H9 (cell line): ENCODE results near the gene SDF2. TPM values are rescaled to one million over a fixed set of nuclear protein-coding genes. Genes with fewer than 3 reads are reported as not detected.
"Not testable (repeated sequence)": the region's sequence is repeated elsewhere in the genome, so short reads cannot be mapped to it uniquely, and the experiment has no call there.

Experiments
- DNase-seq: peaks from one replicate; pipeline ENCODE4 v3.0.0-alpha.2; 2017
- H2AFZ ChIP-seq: one replicate; pipeline ENCODE4 v1.6.1; 2013; ENCODE audit warnings: mild to moderate bottlenecking, low read length, control low read depth, moderate library complexity
- H2AK5ac ChIP-seq: 2 replicates; pipeline ENCODE4 v1.6.1; 2013; ENCODE audit warnings: low read length, control low read depth, mixed read lengths; ENCODE audit not compliant: insufficient read length
- H2BK120ac ChIP-seq: one replicate; pipeline ENCODE4 v1.6.1; 2013; ENCODE audit warnings: low read depth, mild to moderate bottlenecking, low read length, control low read depth, inconsistent platforms; ENCODE audit not compliant: poor library complexity, severe bottlenecking
- H2BK12ac ChIP-seq: 2 replicates; pipeline ENCODE4 v1.6.1; 2013; ENCODE audit warnings: low read length, control low read depth, mixed read lengths, low read depth; ENCODE audit not compliant: insufficient read length
- H2BK15ac ChIP-seq: 2 replicates; pipeline ENCODE4 v1.6.1; 2013; ENCODE audit warnings: low read depth, low read length, control low read depth
- H2BK20ac ChIP-seq: one replicate; pipeline ENCODE4 v1.6.1; 2013; ENCODE audit warnings: low read depth, mild to moderate bottlenecking, low read length, control low read depth, inconsistent platforms; ENCODE audit not compliant: poor library complexity, severe bottlenecking
- H2BK5ac ChIP-seq: 2 replicates; pipeline ENCODE4 v1.6.1; 2013; ENCODE audit warnings: low read length, control low read depth, mixed read lengths; ENCODE audit not compliant: insufficient read length
- H3K14ac ChIP-seq: 2 replicates; pipeline ENCODE4 v1.6.1; 2013; ENCODE audit warnings: low read length, control low read depth; ENCODE audit not compliant: insufficient read depth
- H3K18ac ChIP-seq: 2 replicates; pipeline ENCODE4 v1.6.1; 2013; ENCODE audit warnings: low read depth, mild to moderate bottlenecking, mixed read lengths, low read length, control low read depth; ENCODE audit not compliant: insufficient read length
- H3K23ac ChIP-seq: 2 replicates; pipeline ENCODE4 v1.6.1; 2013; ENCODE audit warnings: low read length, control low read depth, mixed read lengths, low read depth; ENCODE audit not compliant: insufficient read length
- H3K23me2 ChIP-seq: 2 replicates; pipeline ENCODE4 v1.6.1; 2013; ENCODE audit warnings: low read depth, mild to moderate bottlenecking, mixed read lengths, low read length, control low read depth; ENCODE audit not compliant: insufficient read length, poor library complexity, severe bottlenecking
- H3K27ac ChIP-seq: 2 replicates; pipeline ENCODE4 v1.5.1; 2013; ENCODE audit warnings: low read length, control low read depth, mixed read lengths, low read depth; ENCODE audit not compliant: insufficient read length
- H3K27me3 ChIP-seq: 2 replicates; pipeline ENCODE4 v1.6.1; 2013; ENCODE audit warnings: low read length, control low read depth, inconsistent platforms; ENCODE audit not compliant: insufficient read depth
- H3K4ac ChIP-seq: 2 replicates; pipeline ENCODE4 v1.6.1; 2013; ENCODE audit warnings: low read depth, mild to moderate bottlenecking, control low read depth, inconsistent platforms, low read length, moderate library complexity
- H3K4me1 ChIP-seq: 2 replicates; pipeline ENCODE4 v1.6.1; 2013; ENCODE audit warnings: low read length, control low read depth, inconsistent platforms; ENCODE audit not compliant: insufficient read depth
- H3K4me2 ChIP-seq: 2 replicates; pipeline ENCODE4 v1.6.1; 2013; ENCODE audit warnings: low read length, control low read depth, mixed read lengths; ENCODE audit not compliant: insufficient read length, insufficient read depth
- H3K56ac ChIP-seq: 2 replicates; pipeline ENCODE4 v1.6.1; 2013; ENCODE audit warnings: low read depth, mild to moderate bottlenecking, mixed read lengths, low read length, control low read depth; ENCODE audit not compliant: insufficient read length
- H3K79me1 ChIP-seq: 2 replicates; pipeline ENCODE4 v1.6.1; 2013; ENCODE audit warnings: low read depth, mild to moderate bottlenecking, moderate library complexity, low read length, control low read depth, inconsistent platforms; ENCODE audit not compliant: insufficient read depth, poor library complexity, severe bottlenecking
- H3K79me2 ChIP-seq: 2 replicates; pipeline ENCODE4 v1.6.1; 2013; ENCODE audit warnings: low read length, control low read depth, inconsistent platforms; ENCODE audit not compliant: insufficient read depth
- H3K9ac ChIP-seq: 2 replicates; pipeline ENCODE4 v1.6.1; 2013; ENCODE audit warnings: low read length, control low read depth, mixed read lengths; ENCODE audit not compliant: insufficient read length; ENCODE audit errors: extremely low read depth
- H3K9me3 ChIP-seq: one replicate; pipeline ENCODE4 v1.6.1; 2013; ENCODE audit warnings: low read depth, low read length, inconsistent platforms; ENCODE audit not compliant: control insufficient read depth
- H3T11ph ChIP-seq: one replicate; pipeline ENCODE4 v1.6.1; 2013; ENCODE audit warnings: mild to moderate bottlenecking, low read length, control low read depth, inconsistent platforms
- H4K20me1 ChIP-seq: one replicate; pipeline ENCODE4 v1.6.1; 2013; ENCODE audit not compliant: control insufficient read depth, insufficient read length, insufficient read depth
- H4K5ac ChIP-seq: 2 replicates; pipeline ENCODE4 v1.6.1; 2013; ENCODE audit warnings: low read depth, mild to moderate bottlenecking, mixed read lengths, low read length, control low read depth; ENCODE audit not compliant: insufficient read length
- H4K8ac ChIP-seq: replicated peaks from 2 replicates; pipeline ENCODE4 v1.6.1; 2013; ENCODE audit warnings: low read length, control low read depth, mixed read lengths, low read depth; ENCODE audit not compliant: insufficient read length
- H4K91ac ChIP-seq: 2 replicates; pipeline ENCODE4 v1.6.1; 2013; ENCODE audit warnings: low read depth, mild to moderate bottlenecking, moderate library complexity, mixed read lengths, low read length, control low read depth; ENCODE audit not compliant: insufficient read length
- H3K27ac Mint-ChIP-seq, 3 experiments: 2 replicates in 2 of 3; 3 replicates in 1 of 3; pipeline ENCODE4 v1.8.0; 2020 to 2021; ENCODE audit warnings: mixed read lengths in 3 of 3, mild to moderate bottlenecking in 1 of 3, moderate library complexity in 1 of 3
- H3K27me3 Mint-ChIP-seq: 2 replicates; pipeline ENCODE4 v1.8.0; 2021; ENCODE audit warnings: low read depth, mild to moderate bottlenecking, moderate library complexity, mixed read lengths
- H3K36me3 Mint-ChIP-seq, 3 experiments: 2 replicates in 2 of 3; 3 replicates in 1 of 3; pipeline ENCODE4 v1.8.0; 2020 to 2021; ENCODE audit warnings: low read depth in 3 of 3, mixed read lengths in 3 of 3; ENCODE audit not compliant: insufficient read depth in 1 of 3
- H3K4me1 Mint-ChIP-seq, 2 experiments: 2 replicates each; pipeline ENCODE4 v1.8.0; 2020; ENCODE audit warnings: mixed read lengths in 2 of 2
- H3K4me3 Mint-ChIP-seq, 2 experiments: 2 replicates in 1 of 2; 3 replicates in 1 of 2; pipeline ENCODE4 v1.8.0; 2020 to 2021; ENCODE audit warnings: mild to moderate bottlenecking in 2 of 2, mixed read lengths in 2 of 2, moderate library complexity in 1 of 2
- H3K9me3 Mint-ChIP-seq, 2 experiments: 2 replicates in 1 of 2; 3 replicates in 1 of 2; pipeline ENCODE4 v1.8.0; 2020; ENCODE audit warnings: mild to moderate bottlenecking in 2 of 2, mixed read lengths in 2 of 2, moderate library complexity in 1 of 2
- CTCF ChIP-seq: fragments of 200-600 bp; sonication (generic); conservative IDR thresholded peaks from 3 replicates; pipeline ENCODE4 v1.8.0; 2021; ENCODE audit warnings: antibody characterized with exemption, mild to moderate bottlenecking
- WGBS: extraction: QIAGEN DNeasy Blood & Tissue Kit; methylation state at CpG from one replicate; pipeline ENCODE4 v1.1.7; 2013; ENCODE audit warnings: missing lambda C conversion rate, low lambda C conversion rate, mixed read lengths; ENCODE audit not compliant: insufficient read length; ENCODE audit errors: extremely low coverage; 5-methylcytosine and 5-hydroxymethylcytosine counted together
- total RNA-seq: library from RNA; stranded (reverse); gene quantifications from 2 replicates; pipeline ENCODE4 v1.2.1, GENCODE V29; 2021

Gene SDF2
- total RNA-seq, 1 experiment from 2014 or later, result 40.2 TPM

GRCh38 chr17:28610376-28610775 is 51.3 kb downstream of the SDF2 start:
- Histone ChIP-seq H4K8ac (no peak overlapping the region), H2BK12ac (no peak overlapping the region), H4K5ac (no peak overlapping the region), H3K4me1 (no peaks in the 10 kb centered on the region), H3K56ac (no peak overlapping the region), H3T11ph (no peak overlapping the region), H3K27me3 (no peaks in the 10 kb centered on the region), H3K23me2 (no peaks in the 10 kb centered on the region), H3K4ac (no peak overlapping the region), H3K9me3 (no peaks in the 10 kb centered on the region), H3K79me1 (no peaks in the 10 kb centered on the region), H4K91ac (no peak overlapping the region), H3K4me2 (no peak overlapping the region), H2BK120ac (no peak overlapping the region), H2BK15ac (no peak overlapping the region), H3K14ac (no peak overlapping the region), H2AK5ac (no peak overlapping the region), H3K79me2 (no peaks in the 10 kb centered on the region), H3K27ac (no peak overlapping the region), H4K20me1 (no peaks in the 10 kb centered on the region), H3K9ac (no peak overlapping the region), H3K18ac (no peak overlapping the region), H2BK20ac (no peak overlapping the region), H3K23ac (no peak overlapping the region), H2BK5ac (no peak overlapping the region), H2AFZ (no peak overlapping the region)
- peaks cover 26 to 84% (median 78%) of the 10 kb centered on the region in 3 experiments; a peak in 6 of 7 replicates for H3K36me3 Mint-ChIP-seq
- no CpG with 5 or more reads among the region's 8 CpGs for WGBS
- no peaks in the 10 kb centered on the region for H3K9me3 Mint-ChIP-seq
- H3K27ac Mint-ChIP-seq, result no peak overlapping the region; a peak in 1 of 7 replicates
- H3K4me1 Mint-ChIP-seq, result no peaks in the 10 kb centered on the region
- TF ChIP-seq CTCF, result no peak
- no peaks in the 10 kb centered on the region for H3K27me3 Mint-ChIP-seq
- no peak overlapping the region for H3K4me3 Mint-ChIP-seq
- DNase-seq, result no peak

GRCh38 chr17:28604031-28604430 is 57.7 kb downstream of the SDF2 start:
- not testable (repeated sequence) for H4K5ac ChIP-seq, H3K27ac Mint-ChIP-seq, H3K23ac ChIP-seq, H4K20me1 ChIP-seq, H2AK5ac ChIP-seq, H2BK12ac ChIP-seq, H3K4me3 Mint-ChIP-seq, H2AFZ ChIP-seq, H2BK20ac ChIP-seq, H3K27me3 Mint-ChIP-seq, H3K9me3 Mint-ChIP-seq, H2BK5ac ChIP-seq, H3K9me3 ChIP-seq, H3K4me2 ChIP-seq, H2BK120ac ChIP-seq, H4K8ac ChIP-seq, H3K79me1 ChIP-seq, H4K91ac ChIP-seq, H3K56ac ChIP-seq, H3K14ac ChIP-seq, H3K23me2 ChIP-seq, H2BK15ac ChIP-seq, H3K4ac ChIP-seq, H3K79me2 ChIP-seq, H3K4me1 ChIP-seq, DNase-seq, H3T11ph ChIP-seq, H3K18ac ChIP-seq, H3K9ac ChIP-seq, H3K27me3 ChIP-seq, H3K27ac ChIP-seq
- WGBS, result no CpG with 5 or more reads among the region's 31 CpGs
- peaks cover 12 to 43% (median 39%) of the 10 kb centered on the region in 3 experiments; a peak in 6 of 7 replicates for H3K36me3 Mint-ChIP-seq
- H3K4me1 Mint-ChIP-seq, result peaks cover 6 to 11% of the 10 kb centered on the region in 2 experiments
